HG03064 (cell line): ENCODE data around the gene DIO1.

Experiments used
- ATAC-seq: cut with Tn5 transposase; IDR thresholded peaks from one replicate; pipeline ENCODE4 v1.9.1; 2021; ENCODE audit warnings: low read depth; ENCODE audit not compliant: unreplicated experiment

The DIO1 gene

DNA sequence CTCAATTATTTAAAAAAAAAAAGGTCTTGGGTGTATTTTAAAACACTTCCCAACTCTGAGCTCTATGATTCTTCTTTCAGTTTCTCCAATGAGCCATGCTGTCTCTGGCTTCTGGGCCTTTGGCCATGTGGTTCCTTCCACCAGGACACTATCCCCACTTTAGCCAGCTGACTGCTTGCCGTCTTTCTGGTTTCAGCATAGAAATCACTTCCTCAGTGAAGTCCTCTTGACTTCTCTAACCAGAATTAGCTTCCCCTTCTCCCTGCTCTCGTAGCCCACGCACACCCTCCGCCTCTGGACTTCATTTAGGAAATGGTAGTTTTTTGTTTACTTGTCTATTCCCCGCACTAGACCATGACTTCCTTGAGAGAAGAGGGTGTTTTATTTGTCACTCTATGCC, 1.1 kb upstream of the DIO1 start:
- ATAC-seq, result no peak

DNA sequence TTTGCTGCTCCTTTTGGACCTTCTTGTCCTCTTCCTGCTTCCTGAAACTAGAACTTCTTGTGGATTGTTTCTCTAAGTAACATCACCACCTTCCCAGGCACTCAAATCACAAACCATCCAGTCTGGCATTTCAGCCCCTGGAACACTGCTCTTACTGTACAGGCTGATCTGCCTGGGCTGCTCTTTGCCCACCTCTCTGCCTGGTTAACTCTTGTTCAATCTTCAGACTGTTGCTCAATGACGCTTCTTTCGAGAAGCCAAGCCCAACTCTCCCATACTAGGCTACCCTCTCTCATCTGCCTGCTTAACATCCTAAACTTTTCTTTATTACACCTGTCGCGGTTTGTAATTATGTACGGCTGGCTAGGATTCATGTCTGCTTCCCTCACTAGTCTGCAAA, 657 bp downstream of the DIO1 start:
- no peak for ATAC-seq

DNA sequence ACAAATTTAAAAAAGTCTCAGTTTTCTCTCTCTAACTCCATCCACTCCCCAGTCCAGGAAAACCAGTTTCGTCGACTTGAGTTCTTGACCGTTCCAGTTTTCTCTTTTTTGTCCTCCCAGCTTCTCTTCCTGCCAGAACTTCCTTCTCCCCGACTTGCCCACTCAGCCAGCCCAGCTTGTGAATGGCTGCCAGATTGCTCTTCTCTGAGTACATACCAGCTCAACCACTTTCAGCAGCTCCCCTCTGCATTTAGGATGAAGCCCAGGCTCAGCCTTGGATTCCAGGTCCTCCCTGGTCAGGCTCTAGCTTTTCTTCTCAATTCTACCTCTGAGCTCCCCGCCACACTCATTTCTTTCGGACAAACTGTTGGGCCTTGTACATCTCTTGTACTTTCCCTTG, 1.4 kb downstream of the DIO1 start:
- ATAC-seq, result no peak

DNA sequence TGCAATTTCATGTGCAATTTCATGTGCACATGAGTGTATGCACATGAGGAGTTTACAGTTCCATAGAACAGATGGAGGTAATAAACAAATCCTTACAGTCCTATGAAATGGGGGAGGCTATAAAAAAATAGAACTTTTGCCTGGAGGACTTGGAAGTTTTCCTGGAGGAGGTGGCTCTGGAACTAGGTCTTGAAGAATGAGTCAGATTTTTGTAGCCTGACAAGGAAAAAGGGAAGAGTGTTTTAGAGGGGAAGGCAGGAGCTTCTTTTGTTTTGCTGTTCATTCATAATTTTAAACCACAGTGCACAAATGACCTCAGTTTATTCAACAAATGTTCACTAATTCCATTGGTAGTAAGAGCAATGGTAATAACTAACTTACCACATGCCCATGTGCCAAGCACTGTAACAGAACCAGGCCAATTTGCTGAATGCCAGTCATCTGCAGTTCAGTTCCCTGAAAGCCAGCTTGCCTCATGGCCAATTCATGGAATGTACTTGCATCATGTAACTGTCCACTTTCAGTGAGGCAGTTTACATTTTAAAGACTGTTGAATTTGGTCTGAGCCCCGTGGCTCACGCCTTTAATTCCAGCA, 2.7 kb downstream of the DIO1 start:
- no peak for ATAC-seq

GRCh38 chr1:53899206-53899628, 5.2 kb downstream of the DIO1 start:
- ATAC-seq, result no peak

DNA sequence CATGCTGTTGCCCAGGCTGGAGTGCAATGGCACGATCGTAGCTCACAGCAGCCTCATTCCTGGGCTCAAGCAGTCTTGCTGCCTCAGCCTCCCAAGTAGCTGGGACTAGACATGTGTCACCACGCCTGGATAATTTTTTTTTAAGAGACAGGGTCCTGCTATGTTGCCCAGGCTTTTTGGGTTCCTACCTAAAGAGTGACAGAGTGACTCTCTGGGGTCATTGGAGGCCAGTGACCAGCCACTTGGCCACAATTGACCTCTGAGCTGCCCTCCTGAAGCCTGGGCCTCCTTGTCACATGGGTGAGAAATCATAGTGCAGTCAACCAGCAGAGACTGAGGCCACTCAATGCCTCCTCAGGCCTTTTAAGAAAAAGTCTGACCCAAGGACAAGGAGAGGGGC, 5.7 kb downstream of the DIO1 start:
- ATAC-seq, result no peak

- ATAC-seq, result no peak
Observed at GRCh38 chr1:53902235-53903138, 8.5 kb downstream of the DIO1 start.

GRCh38 chr1:53905509-53905908, 11.5 kb downstream of the DIO1 start:
- ATAC-seq, result no peak

- ATAC-seq, result no peak
Observed at GRCh38 chr1:53906121-53906520, 12.1 kb downstream of the DIO1 start.

GRCh38 chr1:53909946-53910345, 16.0 kb downstream of the DIO1 start:
- no peak for ATAC-seq

GRCh38 chr1:53911442-53911841, 17.5 kb downstream of the DIO1 start:
- ATAC-seq, result no peak

GRCh38 chr1:53913352-53914033, 19.5 kb downstream of the DIO1 start:
- no peak for ATAC-seq

GRCh38 chr1:53918343-53918742, 24.4 kb downstream of the DIO1 start:
- ATAC-seq, result no peak

- no peak for ATAC-seq
Observed at GRCh38 chr1:53919675-53920066, 25.7 kb downstream of the DIO1 start.

DNA sequence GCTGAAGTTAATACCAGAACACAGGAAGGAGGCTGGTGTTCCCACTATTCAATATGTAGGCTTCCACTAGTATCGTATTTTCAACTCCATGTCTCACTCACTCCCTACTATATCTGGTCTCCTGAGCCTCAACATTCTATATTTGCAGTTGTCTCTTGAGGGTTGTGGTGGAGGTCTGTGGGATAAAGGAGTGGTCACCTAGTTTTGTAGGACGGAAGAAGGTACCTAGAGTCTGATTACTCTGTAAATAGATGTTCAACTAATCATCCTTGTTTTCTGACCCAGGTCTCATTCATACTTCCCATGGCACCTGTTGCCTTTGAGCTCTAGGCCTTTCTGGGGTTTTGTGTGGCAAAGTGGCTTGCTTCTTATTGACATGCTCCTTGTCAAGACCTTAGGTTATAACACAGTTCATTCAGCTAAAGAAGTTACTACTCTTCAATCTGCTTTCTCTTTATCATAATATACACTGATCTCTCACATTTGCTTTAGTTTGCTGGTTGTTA, 33.4 kb downstream of the DIO1 start:
- no peak for ATAC-seq

DNA sequence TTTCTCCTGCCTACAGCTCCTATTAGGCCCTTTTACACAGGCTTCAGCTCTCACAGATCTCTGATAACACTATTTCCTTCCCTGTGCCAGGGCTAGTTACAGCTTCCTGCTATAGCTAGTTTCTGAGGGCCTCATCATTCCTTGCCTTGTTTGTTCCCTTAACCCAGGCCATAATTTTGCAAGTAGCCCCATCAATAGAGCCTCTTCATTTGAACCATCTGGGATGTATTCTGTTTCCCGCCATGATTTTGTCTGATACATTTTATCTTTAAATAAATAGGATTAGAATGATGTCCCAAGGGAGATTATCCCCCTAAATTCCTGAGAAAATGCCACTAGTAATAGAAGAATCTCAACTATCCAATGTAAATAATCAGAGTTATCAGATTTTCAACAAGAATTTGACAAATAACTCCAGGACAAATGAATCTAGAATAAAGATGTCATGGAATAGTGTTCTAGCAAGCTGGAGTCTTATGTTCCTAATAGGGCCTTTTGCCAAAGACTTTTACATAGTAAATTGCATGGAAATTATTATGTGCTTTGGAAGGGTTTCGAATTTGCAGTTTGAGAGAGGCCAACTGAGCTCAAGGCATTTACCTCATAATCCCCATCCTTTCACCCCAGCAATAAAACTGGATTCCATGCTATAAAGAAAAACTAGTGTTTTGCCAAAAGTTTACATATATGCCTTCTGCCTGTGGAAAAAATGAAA, 35.4 kb downstream of the DIO1 start:
- no peak for ATAC-seq

- ATAC-seq, result no peak
Observed at GRCh38 chr1:53930932-53931331, 36.9 kb downstream of the DIO1 start.

GRCh38 chr1:53931523-53931922, 37.5 kb downstream of the DIO1 start:
- no peak for ATAC-seq

GRCh38 chr1:53934170-53934765, 40.3 kb downstream of the DIO1 start:
- no peak for ATAC-seq

- no peak for ATAC-seq
Observed at GRCh38 chr1:53936430-53936829, 42.4 kb downstream of the DIO1 start.
